Frontal cortex (tissue), 4 donors: ENCODE results near the gene ZNF45. TPM values are rescaled to one million over a fixed set of nuclear protein-coding genes. Genes with fewer than 3 reads are reported as not detected.
"Not testable (repeated sequence)": the region's sequence is repeated elsewhere in the genome, so short reads cannot be mapped to it uniquely, and the experiment has no call there.

Source experiments
- DNase-seq, 2 donors: peaks; one replicate each; pipeline ENCODE4 v3.0.0; 2012; ENCODE audit warnings: low spot score in 2 of 2
- FAIRE-seq: peaks from 2 replicates; lab custom pipeline; 2012; peaks lifted over from hg19 to GRCh38; lab: Jason Lieb, UNC
- small RNA-seq: library from RNA; depleted of rRNA; stranded (forward); fragments of <200 nt; gene quantifications from one replicate; pipeline ENCODE3, GENCODE V24; 2014
- total RNA-seq: library from RNA; depleted of rRNA; stranded (reverse); fragments of >200 nt; gene quantifications from one replicate; pipeline ENCODE4 v1.2.3, GENCODE V29; 2014
- donor health status: control.
- donor health status: control.
- donor health status: control.

ZNF45 gene
- total RNA-seq, 1 donor from 2014 or later: 25.3 TPM

GRCh38 chr19:43923875-43924274 lies 11.2 kb downstream of the ZNF45 start:
- no peak for DNase-seq
- FAIRE-seq: no peak

- no peak for FAIRE-seq
- no peak for DNase-seq
Measured at GRCh38 chr19:43914051-43914450, 21.0 kb downstream of the ZNF45 start.

- DNase-seq (no peak), FAIRE-seq (no peak)
Measured at GRCh38 chr19:43913383-43913782, 21.7 kb downstream of the ZNF45 start.

GRCh38 chr19:43910884-43911283 lies 24.2 kb downstream of the ZNF45 start:
- DNase-seq (no peak), FAIRE-seq (no peak)

- FAIRE-seq (no peak), DNase-seq (no peak)
Measured at GRCh38 chr19:43908659-43909058, 26.4 kb downstream of the ZNF45 start.

- no peak for FAIRE-seq
- no peak for DNase-seq
Measured at GRCh38 chr19:43906774-43907173, 28.3 kb downstream of the ZNF45 start.

- FAIRE-seq: no peak
Measured at GRCh38 chr19:43905897-43906296, 29.2 kb downstream of the ZNF45 start.

GRCh38 chr19:43902399-43902798 lies 32.7 kb downstream of the ZNF45 start:
- no peak for DNase-seq
- FAIRE-seq: no peak

More at GRCh38 chr19:43905897-43906296, 29.2 kb downstream of the ZNF45 start:
- no peak for DNase-seq

GRCh38 chr19:43901395-43902390 lies 33.4 kb downstream of the ZNF45 start:
- FAIRE-seq: no peak
- peak; percentile 33 to 51 for DNase-seq

GRCh38 chr19:43895727-43896308 lies 39.3 kb downstream of the ZNF45 start:
- FAIRE-seq (no peak), DNase-seq (no peak)

GRCh38 chr19:43883864-43884263 lies 51.2 kb downstream of the ZNF45 start, which contains the start of gene ZNF404:
TSS of gene ZNF404 (minus strand) at chr19:43883964.
- no peak for FAIRE-seq

GRCh38 chr19:43880483-43880882 lies 54.6 kb downstream of the ZNF45 start:
- no peak for DNase-seq
- FAIRE-seq: no peak

More at GRCh38 chr19:43883864-43884263, 51.2 kb downstream of the ZNF45 start, which contains the start of gene ZNF404:
- no peak for DNase-seq

- DNase-seq (no peak), FAIRE-seq (no peak)
Measured at GRCh38 chr19:43872547-43873336, 62.3 kb downstream of the ZNF45 start.

- DNase-seq, FAIRE-seq: not testable (repeated sequence)
Measured at GRCh38 chr19:43866923-43867322, 68.2 kb downstream of the ZNF45 start.

Small RNAs within 50 kb of the gene (small RNA-seq; reads per million reads assigned to genes)
- gene AC006213.5: not detected

Other genes with a start within 250 kb of the ZNF45 start
- gene IRGC, start 219.2 kb downstream of the ZNF45 start, total RNA-seq: not detected
- 6.9 TPM for gene SMG9, start 180.3 kb downstream of the ZNF45 start, total RNA-seq
- not detected for gene KCNN4, start 154.3 kb downstream of the ZNF45 start, total RNA-seq
- gene LYPD5, start 132.8 kb downstream of the ZNF45 start, total RNA-seq: 2.0 TPM
- gene ZNF283, start 108.0 kb downstream of the ZNF45 start, total RNA-seq: 33.4 TPM
- gene ZNF404, start 51.3 kb downstream of the ZNF45 start, total RNA-seq: 4.9 TPM
- 15.9 TPM for gene ZNF221, start 15.9 kb upstream of the ZNF45 start, total RNA-seq
- gene ZNF155, start 48.9 kb upstream of the ZNF45 start, total RNA-seq: 13.0 TPM
- 11.0 TPM for gene ZNF230, start 67.7 kb upstream of the ZNF45 start, total RNA-seq
- 18.3 TPM for gene ZNF222, start 90.1 kb upstream of the ZNF45 start, total RNA-seq
- 16.3 TPM for gene ZNF223, start 116.8 kb upstream of the ZNF45 start, total RNA-seq
- 11.8 TPM for gene ZNF284, start 136.9 kb upstream of the ZNF45 start, total RNA-seq
- gene ZNF224, start 159.1 kb upstream of the ZNF45 start, total RNA-seq: 43.2 TPM
- 13.9 TPM for gene ZNF225, start 178.1 kb upstream of the ZNF45 start, total RNA-seq
- gene ZNF234, start 206.3 kb upstream of the ZNF45 start, total RNA-seq: 30.6 TPM
- gene ZNF226, start 229.8 kb upstream of the ZNF45 start, total RNA-seq: 37.9 TPM